Measurements from ENCODE around the gene IZUMO1.
"Not testable (repeated sequence)": the region's sequence is repeated elsewhere in the genome, so short reads cannot be mapped to it uniquely, and the experiment has no call there.

DNA sequence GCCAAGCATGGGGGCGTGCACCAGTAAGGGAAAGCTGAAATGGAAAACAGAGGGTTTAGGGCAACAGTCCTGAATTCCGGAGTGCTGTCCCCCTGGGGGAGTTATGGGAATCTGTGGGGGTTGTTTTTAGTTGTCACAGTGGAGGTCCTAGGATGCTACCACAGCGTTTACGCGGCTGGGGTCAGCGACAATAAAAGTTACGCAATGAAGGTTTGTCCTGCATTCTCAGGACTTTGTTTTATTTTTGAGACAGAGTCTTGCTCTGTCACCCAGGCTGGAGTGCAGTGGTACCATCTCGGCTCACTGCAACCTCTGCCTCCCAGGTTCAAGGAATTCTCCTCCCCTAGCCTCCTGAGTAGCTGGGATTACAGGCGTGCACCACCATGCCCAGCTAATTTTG is 53.1 kb downstream of the IZUMO1 start:
- TF ChIP-seq, protein P1, sequence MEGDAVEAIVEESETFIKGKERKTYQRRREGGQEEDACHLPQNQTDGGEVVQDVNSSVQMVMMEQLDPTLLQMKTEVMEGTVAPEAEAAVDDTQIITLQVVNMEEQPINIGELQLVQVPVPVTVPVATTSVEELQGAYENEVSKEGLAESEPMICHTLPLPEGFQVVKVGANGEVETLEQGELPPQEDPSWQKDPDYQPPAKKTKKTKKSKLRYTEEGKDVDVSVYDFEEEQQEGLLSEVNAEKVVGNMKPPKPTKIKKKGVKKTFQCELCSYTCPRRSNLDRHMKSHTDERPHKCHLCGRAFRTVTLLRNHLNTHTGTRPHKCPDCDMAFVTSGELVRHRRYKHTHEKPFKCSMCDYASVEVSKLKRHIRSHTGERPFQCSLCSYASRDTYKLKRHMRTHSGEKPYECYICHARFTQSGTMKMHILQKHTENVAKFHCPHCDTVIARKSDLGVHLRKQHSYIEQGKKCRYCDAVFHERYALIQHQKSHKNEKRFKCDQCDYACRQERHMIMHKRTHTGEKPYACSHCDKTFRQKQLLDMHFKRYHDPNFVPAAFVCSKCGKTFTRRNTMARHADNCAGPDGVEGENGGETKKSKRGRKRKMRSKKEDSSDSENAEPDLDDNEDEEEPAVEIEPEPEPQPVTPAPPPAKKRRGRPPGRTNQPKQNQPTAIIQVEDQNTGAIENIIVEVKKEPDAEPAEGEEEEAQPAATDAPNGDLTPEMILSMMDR (IDR thresholded peaks at IDR 0.05) = not testable (repeated sequence)
- TF ChIP-seq POLR2A (IDR thresholded peaks at IDR 0.05) = not testable (repeated sequence)

Data from uterus (tissue), 2 donors.